HepG2 (cell line): ENCODE results near the gene PLPPR3. TPM values are rescaled to one million over a fixed set of nuclear protein-coding genes. Genes with fewer than 3 reads are reported as not detected.
A peak's percentile ranks its signal among the peaks of the same experiment; 100 is the strongest.

Source experiments
- GABPB1 ChIP-seq: IDR thresholded peaks from 2 replicates; pipeline ENCODE4 v1.6.1; 2016; ENCODE audit warnings: mild to moderate bottlenecking, missing genetic modification reagents, moderate library complexity, missing compliant biosample characterization
- GATAD2A ChIP-seq: IDR thresholded peaks from 2 replicates; pipeline ENCODE4 v1.6.1; 2016
- HMG20A ChIP-seq: IDR thresholded peaks from 2 replicates; pipeline ENCODE4 v1.6.1; 2016; ENCODE audit warnings: borderline replicate concordance
- IKZF5 ChIP-seq: IDR thresholded peaks from 2 replicates; pipeline ENCODE4 v1.6.1; 2018; ENCODE audit warnings: missing genetic modification reagents, mild to moderate bottlenecking, missing compliant biosample characterization
- MEIS2 ChIP-seq: sonication (generic); formaldehyde crosslinking; IDR thresholded peaks from 2 replicates; pipeline ENCODE4 v1.9.0; 2021; ENCODE audit warnings: mild to moderate bottlenecking, missing genetic modification reagents
- MYPOP ChIP-seq: sonication (generic); formaldehyde crosslinking; IDR thresholded peaks from 2 replicates; pipeline ENCODE4 v1.8.1; 2023; ENCODE audit warnings: mild to moderate bottlenecking, moderate library complexity, missing genetic modification reagents
- PHB2 ChIP-seq: fragments of 450-650 bp; IDR thresholded peaks from 2 replicates; pipeline ENCODE4 v1.6.1; 2018; ENCODE audit not compliant: partially characterized antibody
- PHF20 ChIP-seq: sonication (generic); formaldehyde crosslinking; IDR thresholded peaks from 2 replicates; pipeline ENCODE4 v1.5.0; 2020; ENCODE audit warnings: mild to moderate bottlenecking, missing genetic modification reagents
- REXO4 ChIP-seq: sonication (generic); formaldehyde crosslinking; IDR thresholded peaks from 2 replicates; pipeline ENCODE4 v1.8.0; 2022; ENCODE audit warnings: missing genetic modification reagents, mild to moderate bottlenecking, borderline replicate concordance
- SCMH1 ChIP-seq: sonication (generic); formaldehyde crosslinking; IDR thresholded peaks from 2 replicates; pipeline ENCODE4 v1.9.0; 2021; ENCODE audit warnings: missing genetic modification reagents, mild to moderate bottlenecking, borderline replicate concordance
- ZBTB39 ChIP-seq: sonication (generic); formaldehyde crosslinking; IDR thresholded peaks from 2 replicates; pipeline ENCODE4 v1.5.0; 2020; ENCODE audit warnings: missing genetic modification reagents
- ZFP91 ChIP-seq: sonication (generic); formaldehyde crosslinking; IDR thresholded peaks from 2 replicates; pipeline ENCODE4 v1.9.0; 2022; ENCODE audit warnings: missing genetic modification reagents, mild to moderate bottlenecking, borderline replicate concordance
- ZNF224 ChIP-seq: sonication (generic); formaldehyde crosslinking; IDR thresholded peaks from 2 replicates; pipeline ENCODE4 v1.5.0; 2020; ENCODE audit warnings: mild to moderate bottlenecking, missing genetic modification reagents
- ZNF639 ChIP-seq: conservative IDR thresholded peaks from 2 replicates; pipeline ENCODE4 v1.6.1; 2018; ENCODE audit warnings: missing genetic modification reagents
- ZNF687 ChIP-seq: sonication (generic); formaldehyde crosslinking; IDR thresholded peaks from 2 replicates; pipeline ENCODE4 v1.5.1; 2020; ENCODE audit warnings: mild to moderate bottlenecking, missing genetic modification reagents, moderate library complexity
- ZNF841 ChIP-seq: sonication (generic); formaldehyde crosslinking; IDR thresholded peaks from 2 replicates; pipeline ENCODE4 v1.8.1; 2023; ENCODE audit warnings: missing genetic modification reagents, borderline replicate concordance
- ZNF879 ChIP-seq: sonication (generic); formaldehyde crosslinking; IDR thresholded peaks from 2 replicates; pipeline ENCODE4 v1.8.1; 2023; ENCODE audit warnings: missing genetic modification reagents
- polyA plus RNA-seq, 8 experiments: library from polyadenylated mRNA; depleted of rRNA in 3 of 8; stranded (reverse) in 7 of 8; unstranded in 1 of 8; fragments of >200 nt; fragmentation: Illumina TruSeq in 4 of 8; extraction: Trizol in 4 of 8; gene quantifications; 2 replicates each; pipeline versions ENCODE4 v1.2.1 to v1.2.3, GENCODE V29; 2011 to 2016; ENCODE audit warnings: low read depth in 4 of 8, missing spikeins in 1 of 8, mixed read lengths in 1 of 8; ENCODE audit not compliant: insufficient read depth in 1 of 8
- total RNA-seq, 5 experiments: library from RNA; depleted of rRNA; stranded (reverse); fragments of >200 nt; fragmentation: Illumina TruSeq; extraction: Trizol; gene quantifications; 2 replicates each; pipeline ENCODE4 v1.2.3, GENCODE V29; 2016; ENCODE audit warnings: low read depth in 1 of 5

Gene PLPPR3
- total and polyA plus RNA-seq, 2 of the 13 experiments (the other 11 are each of a cell fraction or from before 2014, with no cell fraction given): 0.07 to 0.16 TPM

- TF ChIP-seq IKZF5 (no peak), REXO4 (no peak), ZNF224 (CRISPR knock-in tag) (no peak), ZNF841 (CRISPR knock-in tag) (no peak), ZFP91 (0 out of 2 replicates have a peak, but pooled peaks have one; percentile 7), ZNF687 (CRISPR knock-in tag) (peak; percentile 25; the same call in 1 of the 2 replicates), PHB2 (no peak), ZNF639 (CRISPR knock-in tag) (no peak), MYPOP (no peak), GABPB1 (peak; percentile 24; the same call in 1 of the 2 replicates), MEIS2 (CRISPR knock-in tag) (no peak), HMG20A (CRISPR knock-in tag) (no peak), ZNF879 (CRISPR knock-in tag) (no peak), ZBTB39 (no peak), GATAD2A (CRISPR knock-in tag) (no peak), SCMH1 (CRISPR knock-in tag) (no peak), PHF20 (CRISPR knock-in tag) (no peak)
Observed at GRCh38 chr19:831407-832369, 9.9 kb upstream of the PLPPR3 start (continued).
